ENCODE measurements around the gene AFF3. TPM values are rescaled to one million over a fixed set of nuclear protein-coding genes. Genes with fewer than 3 reads are reported as not detected.

Gene AFF3
- total RNA-seq, 4 donors from 2014 or later = 2.1 to 7.3 (median 3.5) TPM

- TF ChIP-seq, protein P1, sequence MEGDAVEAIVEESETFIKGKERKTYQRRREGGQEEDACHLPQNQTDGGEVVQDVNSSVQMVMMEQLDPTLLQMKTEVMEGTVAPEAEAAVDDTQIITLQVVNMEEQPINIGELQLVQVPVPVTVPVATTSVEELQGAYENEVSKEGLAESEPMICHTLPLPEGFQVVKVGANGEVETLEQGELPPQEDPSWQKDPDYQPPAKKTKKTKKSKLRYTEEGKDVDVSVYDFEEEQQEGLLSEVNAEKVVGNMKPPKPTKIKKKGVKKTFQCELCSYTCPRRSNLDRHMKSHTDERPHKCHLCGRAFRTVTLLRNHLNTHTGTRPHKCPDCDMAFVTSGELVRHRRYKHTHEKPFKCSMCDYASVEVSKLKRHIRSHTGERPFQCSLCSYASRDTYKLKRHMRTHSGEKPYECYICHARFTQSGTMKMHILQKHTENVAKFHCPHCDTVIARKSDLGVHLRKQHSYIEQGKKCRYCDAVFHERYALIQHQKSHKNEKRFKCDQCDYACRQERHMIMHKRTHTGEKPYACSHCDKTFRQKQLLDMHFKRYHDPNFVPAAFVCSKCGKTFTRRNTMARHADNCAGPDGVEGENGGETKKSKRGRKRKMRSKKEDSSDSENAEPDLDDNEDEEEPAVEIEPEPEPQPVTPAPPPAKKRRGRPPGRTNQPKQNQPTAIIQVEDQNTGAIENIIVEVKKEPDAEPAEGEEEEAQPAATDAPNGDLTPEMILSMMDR (IDR thresholded peaks at IDR 0.05) = no peak
- TF ChIP-seq POLR2A (IDR thresholded peaks at IDR 0.05) = no peak
- no peak overlapping the region for H3K4me3 ChIP-seq (ENCODE audit: low read depth, poor library complexity, severe bottlenecking)
- DNase-seq (ENCODE audit: low spot score in 2 of 2) = no peak
- WGBS, 2 donors = 87 to 93% methylated on average over 8 of the region's 8 CpGs
- intact Hi-C loops (cut with DNase I; ENCODE audit: low total_unique reads) = no loop called here
Observed at GRCh38 chr2:99793022-99793421, 349.4 kb downstream of the AFF3 start.

GRCh38 chr2:99789849-99790248 is 352.5 kb downstream of the AFF3 start:
- no peak for DNase-seq (ENCODE audit: low spot score in 2 of 2)
- 68 to 78% methylated on average over 1 of the region's 1 CpG for WGBS, 2 donors
- intact Hi-C loops (cut with DNase I; ENCODE audit: low total_unique reads) = no loop called here
- no peak overlapping the region for H3K4me3 ChIP-seq (ENCODE audit: low read depth, poor library complexity, severe bottlenecking)
- TF ChIP-seq, protein P1 (IDR thresholded peaks at IDR 0.05) = no peak
- no peak for TF ChIP-seq POLR2A (IDR thresholded peaks at IDR 0.05)

DNA sequence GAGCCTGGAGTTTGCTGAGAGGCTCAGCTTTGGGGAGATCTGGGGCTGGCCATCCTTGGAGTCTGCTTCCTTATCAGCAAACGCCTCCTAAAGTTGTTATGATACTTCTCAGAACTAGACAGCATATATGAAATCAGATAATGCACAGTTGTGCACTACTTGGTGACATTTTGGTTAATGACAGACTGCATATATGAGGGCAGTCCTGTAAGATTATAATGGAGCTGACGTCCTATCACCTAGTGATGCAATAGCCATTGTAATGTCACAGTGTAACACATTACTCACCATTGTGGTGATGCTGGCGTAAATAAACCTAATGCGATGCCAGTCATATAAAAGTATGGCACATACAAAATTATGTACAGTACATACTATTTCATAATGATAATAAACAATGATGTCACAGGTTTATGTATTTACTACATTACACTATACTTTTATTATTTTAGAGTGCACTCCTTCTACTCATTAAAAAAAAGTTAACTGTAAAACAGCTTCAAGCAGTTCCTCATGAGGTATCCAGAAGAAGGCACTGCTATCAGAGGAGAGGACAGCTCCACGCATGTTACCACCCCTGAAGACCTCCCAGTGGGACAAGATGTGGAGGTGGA is 354.5 kb downstream of the AFF3 start:
- DNase-seq (ENCODE audit: low spot score in 2 of 2) = no peak
- no peak overlapping the region for H3K4me3 ChIP-seq (ENCODE audit: low read depth, poor library complexity, severe bottlenecking)
- intact Hi-C loops (cut with DNase I; ENCODE audit: low total_unique reads) = no loop called here
- TF ChIP-seq POLR2A (IDR thresholded peaks at IDR 0.05) = no peak
- TF ChIP-seq, protein P1 (IDR thresholded peaks at IDR 0.05) = no peak
- 82 to 92% methylated on average over 5 of the region's 5 CpGs for WGBS, 2 donors

DNA sequence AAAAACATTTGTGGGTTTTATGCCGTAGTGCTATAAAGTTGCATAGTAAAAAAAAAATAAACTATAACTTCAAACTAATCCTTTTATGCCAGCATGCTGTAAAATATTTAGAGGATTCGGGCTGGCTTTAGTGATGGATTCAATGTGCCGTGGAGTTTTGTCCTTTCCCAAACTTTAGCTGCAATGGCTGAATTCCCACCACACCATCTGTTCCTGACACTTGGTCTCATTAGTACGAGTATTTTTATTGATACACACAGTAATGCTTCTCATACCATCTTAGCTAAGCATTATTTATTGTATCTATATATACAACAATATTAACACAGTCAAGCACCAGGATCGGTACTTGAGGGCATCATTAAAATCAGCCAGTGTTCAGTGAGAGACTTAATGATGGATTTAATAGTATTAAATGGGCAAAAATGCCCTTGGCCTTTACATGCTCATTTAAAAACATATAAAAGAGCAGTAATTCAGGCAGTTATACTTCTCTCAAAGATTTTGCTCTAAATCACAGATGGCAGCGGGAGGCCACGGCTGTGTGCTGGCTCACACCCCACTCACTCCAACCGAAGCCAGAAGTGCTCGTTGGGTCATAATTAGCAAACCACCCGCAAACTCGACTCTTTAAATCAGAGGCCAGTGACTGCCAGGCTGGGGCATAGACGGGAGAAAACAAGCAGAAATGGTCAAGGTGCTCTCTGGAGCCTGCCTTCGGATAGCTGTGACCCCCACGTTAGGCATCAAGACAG is 355.6 kb downstream of the AFF3 start:
- DNase-seq (ENCODE audit: low spot score in 2 of 2) = no peak
- H3K4me3 ChIP-seq (ENCODE audit: low read depth, poor library complexity, severe bottlenecking) = no peak overlapping the region
- 79 to 82% methylated on average over 14 of the region's 14 CpGs for WGBS, 2 donors
- TF ChIP-seq, protein P1 (IDR thresholded peaks at IDR 0.05) = no peak
- no peak for TF ChIP-seq POLR2A (IDR thresholded peaks at IDR 0.05)
- intact Hi-C loops (cut with DNase I; ENCODE audit: low total_unique reads) = no loop called here

- intact Hi-C loops (cut with DNase I; ENCODE audit: low total_unique reads) = no loop called here
- DNase-seq (ENCODE audit: low spot score in 2 of 2) = no peak
- WGBS, 2 donors = 86 to 91% methylated on average over 8 of the region's 8 CpGs
- TF ChIP-seq, protein P1 (IDR thresholded peaks at IDR 0.05) = no peak
- TF ChIP-seq POLR2A (IDR thresholded peaks at IDR 0.05) = no peak
- H3K4me3 ChIP-seq (ENCODE audit: low read depth, poor library complexity, severe bottlenecking) = no peak overlapping the region
Observed at GRCh38 chr2:99784946-99785345, 357.4 kb downstream of the AFF3 start.

All from lower leg skin (tissue), 4 donors.